Measurements from ENCODE around the gene POU2F3.

DNA sequence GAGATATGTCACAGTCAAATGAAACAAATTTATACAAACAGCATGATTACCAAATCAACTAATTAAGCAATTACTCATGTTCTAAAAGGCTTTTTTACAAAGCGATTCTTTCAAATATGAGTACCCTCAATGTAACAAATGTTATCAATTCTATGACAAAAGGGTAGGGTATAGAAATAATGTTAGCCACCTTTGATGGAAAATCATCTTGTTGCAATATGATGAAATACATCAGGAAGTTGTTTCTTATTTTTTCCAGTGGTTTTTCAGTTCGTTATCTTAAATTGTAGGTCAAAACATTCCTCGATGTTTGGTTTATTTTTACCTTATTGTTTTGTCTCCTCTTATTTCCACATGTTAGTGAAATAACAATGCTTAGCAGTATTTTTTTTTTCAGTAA is 102.7 kb downstream of the POU2F3 start:
- TF ChIP-seq CTCF (IDR thresholded peaks at IDR 0.05; ENCODE audit: low read length) = no peak
- no peak for TF ChIP-seq EZH2phosphoT487 (IDR thresholded peaks at IDR 0.05; ENCODE audit: low read length)
- TF ChIP-seq EZH2 (optimal IDR thresholded peaks at IDR 0.05; ENCODE audit: low read depth, low read length) = no peak
